Peyer's patch (tissue), 4 donors: ENCODE data around the gene AJAP1. TPM values are rescaled to one million over a fixed set of nuclear protein-coding genes. Genes with fewer than 3 reads are reported as not detected.

Experiments used
- DNase-seq, 3 donors: peaks; one replicate each; pipeline ENCODE4 v3.0.0-alpha.2; 2017 to 2019
- H3K27ac ChIP-seq, 4 donors: fragments of 200-600 bp; sonication (generic); one replicate each; pipeline ENCODE4 v1.5.1; 2016 to 2019
- H3K27me3 ChIP-seq, 2 donors: fragments of 200-600 bp; sonication (generic); one replicate each; pipeline ENCODE4 v1.5.1; 2019
- H3K36me3 ChIP-seq, 3 donors: fragments of 200-600 bp; sonication (generic); one replicate each; pipeline ENCODE4 v1.5.1; 2016 to 2019
- H3K4me1 ChIP-seq, 4 donors: fragments of 200-600 bp; sonication (generic); one replicate each; pipeline ENCODE4 v1.5.1; 2016 to 2019
- H3K4me3 ChIP-seq, 4 donors: fragments of 200-600 bp; sonication (generic); 1 replicate in 3 of 4; 2 replicates in 1 of 4; pipeline ENCODE4 v1.5.1; 2016 to 2019; ENCODE audit warnings: mild to moderate bottlenecking in 1 of 4
- H3K9me3 ChIP-seq, 4 donors: fragments of 200-600 bp; sonication (generic); one replicate each; pipeline ENCODE4 v1.5.1; 2016 to 2019; ENCODE audit warnings: mild to moderate bottlenecking in 1 of 4
- CTCF ChIP-seq, 6 experiments: fragments of 450-650 bp in 4 of 6; fragments of 200-600 bp in 2 of 6; sonication (generic) in 1 of 6; IDR thresholded peaks; one replicate each; pipeline ENCODE4 v1.5.1; 2017 to 2019; ENCODE audit warnings: antibody characterized with exemption in 6 of 6, mild to moderate bottlenecking in 3 of 6, moderate library complexity in 1 of 6
- POLR2A ChIP-seq, 2 donors: fragments of 450-650 bp; IDR thresholded peaks; one replicate each; pipeline ENCODE4 v1.5.1; 2017; ENCODE audit warnings: antibody characterized with exemption in 2 of 2, mild to moderate bottlenecking in 2 of 2, moderate library complexity in 2 of 2
- total RNA-seq, 4 donors: library from RNA; depleted of rRNA; stranded (reverse); fragments of >200 nt; gene quantifications; one replicate each; pipeline ENCODE4 v1.1.0, GENCODE V29; 2016

AJAP1 gene
- total RNA-seq, 4 donors from 2014 or later, result 0.09 to 0.35 (median 0.13) TPM; not detected in 1

GRCh38 chr1:4733446-4734177 is 79.2 kb downstream of the AJAP1 start:
- Histone ChIP-seq H3K36me3 (no peaks in the 10 kb centered on the region), H3K4me1 (no peaks in the 10 kb centered on the region), H3K27ac (no peak overlapping the region), H3K4me3 (no peak overlapping the region), H3K27me3 (no peaks in the 10 kb centered on the region), H3K9me3 (peaks cover 0 to 11% (median 0%) of the 10 kb centered on the region in 4 donors)
- no peak for TF ChIP-seq CTCF (IDR thresholded peaks at IDR 0.05)
- TF ChIP-seq POLR2A (IDR thresholded peaks at IDR 0.05), result no peak
- DNase-seq, result no peak

- no peak for TF ChIP-seq POLR2A (IDR thresholded peaks at IDR 0.05)
- TF ChIP-seq CTCF (IDR thresholded peaks at IDR 0.05), result no peak
Measured at GRCh38 chr1:4734219-4734618, 79.8 kb downstream of the AJAP1 start.

GRCh38 chr1:4734791-4735190 is 80.4 kb downstream of the AJAP1 start:
- no peaks in the 10 kb centered on the region for H3K36me3 ChIP-seq
- no peak overlapping the region for H3K27ac ChIP-seq
- TF ChIP-seq POLR2A (IDR thresholded peaks at IDR 0.05), result no peak
- TF ChIP-seq CTCF (IDR thresholded peaks at IDR 0.05), result no peak
- H3K4me3 ChIP-seq, result no peak overlapping the region
- H3K9me3 ChIP-seq, result peaks cover 0 to 14% (median 0%) of the 10 kb centered on the region in 4 donors
- no peaks in the 10 kb centered on the region for H3K27me3 ChIP-seq
- DNase-seq, result no peak
- no peaks in the 10 kb centered on the region for H3K4me1 ChIP-seq

More at GRCh38 chr1:4734219-4734618, 79.8 kb downstream of the AJAP1 start:
- no peak overlapping the region for H3K4me3 ChIP-seq
- no peaks in the 10 kb centered on the region for H3K27me3 ChIP-seq
- H3K36me3 ChIP-seq, result no peaks in the 10 kb centered on the region
- no peaks in the 10 kb centered on the region for H3K4me1 ChIP-seq
- no peak for DNase-seq
- no peak overlapping the region for H3K27ac ChIP-seq
- peaks cover 0 to 14% (median 0%) of the 10 kb centered on the region in 4 donors for H3K9me3 ChIP-seq

- Histone ChIP-seq H3K27me3 (no peaks in the 10 kb centered on the region), H3K36me3 (no peaks in the 10 kb centered on the region), H3K4me1 (no peaks in the 10 kb centered on the region), H3K27ac (no peak overlapping the region), H3K4me3 (no peak overlapping the region), H3K9me3 (peaks cover 0 to 14% (median 0%) of the 10 kb centered on the region in 4 donors)
- DNase-seq, result no peak
- TF ChIP-seq CTCF (IDR thresholded peaks at IDR 0.05), result no peak
- no peak for TF ChIP-seq POLR2A (IDR thresholded peaks at IDR 0.05)
Measured at GRCh38 chr1:4736254-4736653, 81.8 kb downstream of the AJAP1 start.

GRCh38 chr1:4741876-4742423 is 87.5 kb downstream of the AJAP1 start:
- H3K27me3 ChIP-seq, result no peaks in the 10 kb centered on the region
- no peak overlapping the region for H3K4me3 ChIP-seq
- DNase-seq, result no peak
- TF ChIP-seq POLR2A (IDR thresholded peaks at IDR 0.05), result no peak
- no peak for TF ChIP-seq CTCF (IDR thresholded peaks at IDR 0.05)
- H3K9me3 ChIP-seq, result peaks cover 0 to 14% (median 0%) of the 10 kb centered on the region in 4 donors
- no peaks in the 10 kb centered on the region for H3K4me1 ChIP-seq
- no peaks in the 10 kb centered on the region for H3K36me3 ChIP-seq
- H3K27ac ChIP-seq, result no peak overlapping the region
